ENCODE results near the gene GIGYF1. TPM values are rescaled to one million over a fixed set of nuclear protein-coding genes. Genes with fewer than 3 reads are reported as not detected.

GIGYF1 gene
- total and polyA plus RNA-seq, 5 donors: 26.2 to 39.6 (median 29.5) TPM

DNA sequence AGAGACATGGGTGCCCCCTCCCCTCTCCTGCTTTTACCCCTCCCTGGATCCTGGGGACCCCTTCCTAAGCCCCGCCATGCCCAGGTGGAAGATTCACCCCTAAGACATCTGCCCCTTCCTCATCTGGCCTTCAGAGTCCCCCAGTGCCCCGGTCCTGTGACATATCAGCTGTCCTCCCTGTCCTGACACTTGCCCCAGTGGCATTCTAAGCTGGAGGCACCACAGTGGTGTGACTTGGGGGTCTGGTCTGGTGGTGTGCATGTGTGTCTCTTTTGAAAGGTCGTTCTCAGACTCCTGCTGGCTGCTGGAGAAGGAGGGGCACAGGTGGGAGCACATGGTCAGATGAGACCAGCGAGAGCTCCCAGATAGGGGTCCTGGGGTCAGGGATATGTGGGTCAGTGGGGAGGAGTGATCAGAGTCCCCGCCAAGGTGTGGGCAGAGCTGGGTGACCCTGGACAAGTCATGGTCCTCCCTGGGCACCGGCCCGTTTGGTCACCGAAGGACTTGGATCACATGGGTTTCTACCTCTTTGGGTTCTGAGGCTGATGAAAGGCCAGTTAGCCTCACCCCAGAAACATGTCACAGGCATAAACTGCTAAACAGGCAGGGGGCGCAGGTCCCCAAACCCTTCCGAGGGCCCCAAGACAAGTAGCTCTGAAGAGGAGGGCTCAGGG lies 52.1 kb downstream of the GIGYF1 start:
- H3K27ac ChIP-seq (ENCODE audit: low read length): no peak overlapping the region
- no peak for DNase-seq
- H3K9me3 ChIP-seq (ENCODE audit: control insufficient read depth, low read length): no peaks in the 10 kb centered on the region
- intact Hi-C loops (cut with DNase I): no loop called here
- H3K27me3 ChIP-seq (ENCODE audit: control insufficient read depth, insufficient read depth): no peaks in the 10 kb centered on the region
- 79% methylated on average over 10 of the region's 10 CpGs for WGBS
- ATAC-seq: peak in 1 of 2 donors; percentile 31
- H3K4me1 ChIP-seq (ENCODE audit: control insufficient read depth, insufficient read depth, low read length): no peaks in the 10 kb centered on the region
- H3K4me3 ChIP-seq (ENCODE audit: low read length): no peak overlapping the region

DNA sequence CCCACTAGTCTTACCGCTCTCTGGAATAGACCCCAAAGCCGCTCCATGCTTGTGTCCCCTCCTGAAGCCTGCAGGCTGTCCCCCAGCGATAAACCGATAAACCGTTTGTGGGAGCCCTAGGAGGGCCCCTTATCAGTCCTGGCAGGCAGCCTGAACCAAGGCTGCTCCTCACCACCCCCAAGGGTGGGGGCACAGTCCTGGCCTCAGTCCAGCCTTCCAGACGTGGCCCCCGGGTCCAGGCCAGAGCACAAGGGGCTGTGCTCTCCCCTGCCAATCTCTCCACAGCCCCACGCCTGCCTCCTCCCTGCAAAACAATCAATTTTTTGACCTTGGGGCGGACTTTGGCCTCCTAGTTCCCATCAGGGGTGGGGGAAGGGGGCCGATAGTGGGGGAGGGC lies 52.6 kb downstream of the GIGYF1 start, which contains the start of gene TFR2:
Gene TFR2 (minus strand): TSS at position 90 of the 397 bp plus-strand sequence. CDS start 43 bp downstream, at position 47.
- no peaks in the 10 kb centered on the region for H3K27me3 ChIP-seq (ENCODE audit: control insufficient read depth, insufficient read depth)
- ATAC-seq (no peak), DNase-seq (no peak)
- H3K4me1 ChIP-seq (ENCODE audit: control insufficient read depth, insufficient read depth, low read length): no peaks in the 10 kb centered on the region
- intact Hi-C loops (cut with DNase I): no loop called here
- no peak within 1 kb of the TSS for H3K4me3 ChIP-seq (ENCODE audit: low read length)
- WGBS: 42% methylated on average over 10 of the region's 10 CpGs
- H3K9me3 ChIP-seq (ENCODE audit: control insufficient read depth, low read length): no peaks in the 10 kb centered on the region
- no peak within 1 kb of the TSS for H3K27ac ChIP-seq (ENCODE audit: low read length)

DNA sequence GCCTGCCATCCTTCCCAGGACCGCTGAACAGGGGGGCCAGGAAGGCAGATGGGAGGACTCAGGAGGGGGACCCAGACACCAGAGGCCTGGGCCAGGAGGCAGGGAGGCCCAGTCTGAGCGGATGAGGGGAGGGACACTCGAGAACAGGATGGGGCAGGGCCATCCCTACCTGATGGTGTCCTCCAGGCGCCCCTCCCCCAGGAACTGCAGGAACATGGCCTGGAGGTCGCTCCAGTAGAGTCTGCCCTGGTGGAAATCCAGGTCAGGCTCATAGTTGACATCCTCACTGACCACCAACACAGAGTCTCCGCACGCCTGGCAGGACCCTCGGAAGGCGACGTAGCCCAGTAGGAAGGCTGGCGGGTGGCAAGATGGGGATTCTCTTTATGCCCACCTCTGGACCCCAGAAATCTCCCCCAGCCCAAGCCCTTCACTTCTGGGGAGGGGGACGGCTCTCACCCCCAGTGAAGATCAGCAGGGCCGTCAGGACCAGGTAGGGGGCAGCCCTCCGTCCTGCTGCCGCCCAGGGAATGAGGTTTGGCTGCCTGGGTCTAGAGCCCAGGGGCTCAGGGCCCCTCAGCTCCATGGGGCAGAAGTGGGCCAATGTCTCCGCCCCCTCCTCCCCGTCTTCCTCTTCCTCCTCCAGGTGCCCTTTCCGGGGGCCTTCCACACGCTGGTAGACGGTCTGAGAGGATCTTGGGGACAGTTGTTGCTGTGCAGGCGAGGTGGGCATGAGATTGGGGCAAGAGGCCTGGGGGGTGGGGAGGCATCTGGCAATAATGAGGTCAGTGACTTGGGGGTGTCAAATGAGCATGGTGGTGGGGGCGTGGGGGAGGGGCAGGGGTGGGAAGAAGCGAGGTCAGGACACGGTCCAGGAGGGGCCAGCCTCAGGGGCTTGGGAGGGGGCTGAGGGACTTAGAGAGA lies 53.3 kb downstream of the GIGYF1 start:
- no peak overlapping the region for H3K27ac ChIP-seq (ENCODE audit: low read length)
- ATAC-seq (peak in 1 of 2 donors; percentile 16), DNase-seq (no peak)
- H3K27me3 ChIP-seq (ENCODE audit: control insufficient read depth, insufficient read depth): no peaks in the 10 kb centered on the region
- WGBS: 66% methylated on average over 24 of the region's 24 CpGs
- intact Hi-C loops (cut with DNase I): no loop called here
- no peaks in the 10 kb centered on the region for H3K9me3 ChIP-seq (ENCODE audit: control insufficient read depth, low read length)
- H3K4me1 ChIP-seq (ENCODE audit: control insufficient read depth, insufficient read depth, low read length): no peaks in the 10 kb centered on the region
- H3K4me3 ChIP-seq (ENCODE audit: low read length): no peak overlapping the region

DNA sequence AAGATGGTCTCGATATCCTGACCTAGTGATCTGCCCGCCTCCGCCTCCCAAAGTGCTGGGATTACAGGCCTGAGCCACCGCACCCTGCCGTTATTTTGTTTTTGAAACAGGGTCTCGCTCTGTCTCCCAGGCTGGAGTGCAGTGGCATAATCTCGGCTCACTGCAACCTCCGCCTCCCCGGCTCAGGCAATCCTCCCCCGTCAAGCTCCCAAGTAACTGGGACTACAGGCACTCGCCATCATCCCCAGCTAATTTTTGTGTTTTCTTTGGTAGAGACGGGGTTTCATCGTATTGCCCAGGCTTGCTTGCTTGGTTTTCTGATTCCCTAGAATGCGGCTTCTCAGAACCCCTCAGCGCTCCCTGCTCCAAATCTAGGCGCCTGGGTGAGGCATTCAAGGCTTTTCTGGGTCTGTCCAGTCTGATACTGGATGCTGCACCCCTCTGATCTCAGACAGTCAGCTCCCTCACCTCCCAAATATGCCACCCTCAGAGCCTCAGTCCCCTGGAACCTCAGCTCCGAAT lies 54.0 kb downstream of the GIGYF1 start:
- 71% methylated on average over 17 of the region's 17 CpGs for WGBS
- intact Hi-C loops (cut with DNase I): no loop called here
- ATAC-seq: no peak
- no peak overlapping the region for H3K27ac ChIP-seq (ENCODE audit: low read length)
- no peaks in the 10 kb centered on the region for H3K27me3 ChIP-seq (ENCODE audit: control insufficient read depth, insufficient read depth)
- no peak for DNase-seq
- H3K9me3 ChIP-seq (ENCODE audit: control insufficient read depth, low read length): no peaks in the 10 kb centered on the region
- H3K4me3 ChIP-seq (ENCODE audit: low read length): no peak overlapping the region
- no peaks in the 10 kb centered on the region for H3K4me1 ChIP-seq (ENCODE audit: control insufficient read depth, insufficient read depth, low read length)

DNA sequence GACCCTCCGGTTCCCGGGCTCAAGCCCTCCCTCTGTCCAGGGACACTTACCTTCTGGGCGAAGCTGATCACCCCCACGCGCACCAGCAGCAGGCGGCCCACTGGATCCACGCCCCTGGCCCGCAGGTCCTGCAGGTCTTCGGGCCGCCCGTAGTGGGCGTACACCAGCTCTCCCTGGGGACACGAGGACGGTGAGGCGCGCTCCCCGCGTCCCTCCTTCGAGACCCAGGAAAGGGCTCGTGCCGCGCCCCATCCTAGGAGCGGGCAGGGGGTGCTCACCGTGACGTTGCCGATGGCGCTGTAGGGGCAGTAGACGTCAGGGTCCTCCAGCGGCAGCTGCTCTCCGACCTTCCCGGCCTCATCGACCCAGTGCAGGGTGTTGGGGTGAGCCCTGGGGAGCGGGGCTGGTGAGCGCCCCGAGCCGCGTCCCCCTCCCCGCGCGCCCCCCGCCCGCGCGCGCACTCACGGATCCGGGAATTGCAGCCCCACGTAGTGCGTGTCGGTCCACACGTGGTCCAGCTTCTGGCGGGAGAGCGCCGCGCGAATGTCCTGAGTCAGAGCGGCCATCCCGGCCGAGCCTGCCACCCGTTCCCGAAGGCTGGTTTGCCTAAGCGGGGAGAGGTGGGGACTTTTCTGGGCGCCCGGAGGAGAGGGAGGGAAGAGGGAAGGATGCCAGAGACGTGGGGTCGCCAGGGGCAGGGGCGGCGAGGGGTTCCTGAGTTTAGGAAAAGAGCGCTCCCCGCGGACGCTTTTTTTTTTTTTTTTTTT lies 60.9 kb downstream of the GIGYF1 start:
- 2% methylated on average over 72 of the region's 72 CpGs for WGBS
- Histone ChIP-seq H3K9me3 (ENCODE audit: control insufficient read depth, low read length) (no peaks in the 10 kb centered on the region), H3K4me1 (ENCODE audit: control insufficient read depth, insufficient read depth, low read length) (peaks cover 3% of the 10 kb centered on the region), H3K27me3 (ENCODE audit: control insufficient read depth, insufficient read depth) (no peaks in the 10 kb centered on the region), H3K27ac (ENCODE audit: low read length) (no peak overlapping the region), H3K4me3 (ENCODE audit: low read length) (peak overlapping the region; percentile 34)
- intact Hi-C loops (cut with DNase I): no loop called here
- ATAC-seq (peak; percentile 71 to 72), DNase-seq (peak; percentile 54 to 80 (median 73))

DNA sequence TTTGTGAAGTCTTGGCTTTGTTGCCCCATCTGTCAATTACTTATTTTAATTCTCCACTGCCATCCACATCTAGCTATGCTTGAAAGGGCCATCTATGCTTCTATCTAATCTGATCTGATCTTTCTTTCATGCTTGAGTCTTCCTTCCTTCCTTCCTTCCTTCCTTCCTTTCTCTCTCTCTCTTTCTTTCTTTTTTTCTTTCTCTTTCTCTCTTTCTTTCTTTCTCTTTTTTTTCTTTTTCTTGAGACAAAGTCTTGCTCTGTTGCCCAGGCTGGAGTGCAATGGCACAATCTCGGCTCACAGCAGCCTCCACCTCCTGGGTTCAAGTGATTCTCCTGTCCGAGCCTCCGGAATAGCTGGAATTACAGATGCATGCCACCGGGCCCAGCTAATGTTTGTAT lies 64.0 kb downstream of the GIGYF1 start:
- intact Hi-C loops (cut with DNase I): no loop called here
- ATAC-seq (no peak), DNase-seq (no peak)
- no peaks in the 10 kb centered on the region for H3K27me3 ChIP-seq (ENCODE audit: control insufficient read depth, insufficient read depth)
- no peak overlapping the region for H3K27ac ChIP-seq (ENCODE audit: low read length)
- H3K9me3 ChIP-seq (ENCODE audit: control insufficient read depth, low read length): no peaks in the 10 kb centered on the region
- 91% methylated on average over 4 of the region's 4 CpGs for WGBS
- H3K4me1 ChIP-seq (ENCODE audit: control insufficient read depth, insufficient read depth, low read length): peaks cover 3% of the 10 kb centered on the region
- H3K4me3 ChIP-seq (ENCODE audit: low read length): no peak overlapping the region

Other genes starting within 250 kb of the GIGYF1 start
- gene SPACDR, start 230.0 kb downstream of the GIGYF1 start, total RNA-seq: under 1 TPM in 1 of 4 donors, not detected in 3; 0.44 TPM
- gene SPACDR, start 230.0 kb downstream of the GIGYF1 start, polyA plus RNA-seq: 0.11 TPM
- 10 to 100 TPM; 36.7 to 63.6 (median 48.6) TPM for gene TSC22D4, start 215.0 kb downstream of the GIGYF1 start, total RNA-seq
- gene TSC22D4, start 215.0 kb downstream of the GIGYF1 start, polyA plus RNA-seq: 61.2 TPM
- gene NYAP1, start 210.3 kb downstream of the GIGYF1 start, total RNA-seq: 1 to 10 TPM in 1 of 4 donors, under 1 TPM in 3; 0.39 to 1.1 (median 0.65) TPM
- gene NYAP1, start 210.3 kb downstream of the GIGYF1 start, polyA plus RNA-seq: 0.79 TPM
- gene AGFG2, start 155.0 kb downstream of the GIGYF1 start, total RNA-seq: 10 to 100 TPM; 18.4 to 26.3 (median 23.1) TPM
- 17.3 TPM for gene AGFG2, start 155.0 kb downstream of the GIGYF1 start, polyA plus RNA-seq
- gene SAP25, start 120.3 kb downstream of the GIGYF1 start, total RNA-seq: 1 to 10 TPM in 2 of 4 donors, under 1 TPM in 1, not detected in 1; 0.81 to 1.4 (median 1.3) TPM
- gene SAP25, start 120.3 kb downstream of the GIGYF1 start, polyA plus RNA-seq: 0.79 TPM
- gene LRCH4, start 108.1 kb downstream of the GIGYF1 start, total RNA-seq: 10 to 100 TPM; 29.0 to 36.0 (median 32.4) TPM
- gene LRCH4, start 108.1 kb downstream of the GIGYF1 start, polyA plus RNA-seq: 33.4 TPM
- 1 to 10 TPM in 1 of 4 donors, under 1 TPM in 2, not detected in 1; 0.74 to 1.0 (median 0.76) TPM for gene FBXO24, start 107.9 kb downstream of the GIGYF1 start, total RNA-seq
- gene FBXO24, start 107.9 kb downstream of the GIGYF1 start, polyA plus RNA-seq: 0.27 TPM
- gene PCOLCE, start 91.9 kb downstream of the GIGYF1 start, total RNA-seq: 10 to 100 TPM; 44.0 to 81.7 (median 57.4) TPM
- 41.2 TPM for gene PCOLCE, start 91.9 kb downstream of the GIGYF1 start, polyA plus RNA-seq
- 10 to 100 TPM; 11.1 to 13.7 (median 11.9) TPM for gene MOSPD3, start 81.7 kb downstream of the GIGYF1 start, total RNA-seq
- gene MOSPD3, start 81.7 kb downstream of the GIGYF1 start, polyA plus RNA-seq: 13.8 TPM
- under 1 TPM in 3 of 4 donors, not detected in 1; 0.25 to 0.41 (median 0.26) TPM for gene TFR2, start 52.7 kb downstream of the GIGYF1 start, total RNA-seq
- 0.14 TPM for gene TFR2, start 52.7 kb downstream of the GIGYF1 start, polyA plus RNA-seq
- gene ACTL6B, start 37.8 kb downstream of the GIGYF1 start, total RNA-seq: not detected
- not detected for gene ACTL6B, start 37.8 kb downstream of the GIGYF1 start, polyA plus RNA-seq
- 100 to 1,000 TPM; 128 to 160 (median 132) TPM for gene GNB2, start 20.5 kb downstream of the GIGYF1 start, total RNA-seq
- 115 TPM for gene GNB2, start 20.5 kb downstream of the GIGYF1 start, polyA plus RNA-seq
- 10 to 100 TPM; 21.4 to 26.4 (median 24.2) TPM for gene POP7, start 11.9 kb upstream of the GIGYF1 start, total RNA-seq
- gene POP7, start 11.9 kb upstream of the GIGYF1 start, polyA plus RNA-seq: 37.2 TPM
- not detected for gene EPO, start 26.2 kb upstream of the GIGYF1 start, total RNA-seq
- gene EPO, start 26.2 kb upstream of the GIGYF1 start, polyA plus RNA-seq: not detected
- gene ZAN, start 39.3 kb upstream of the GIGYF1 start, total RNA-seq: not detected
- not detected for gene ZAN, start 39.3 kb upstream of the GIGYF1 start, polyA plus RNA-seq
- 10 to 100 TPM; 28.0 to 51.4 (median 33.6) TPM for gene EPHB4, start 133.3 kb upstream of the GIGYF1 start, total RNA-seq
- 14.4 TPM for gene EPHB4, start 133.3 kb upstream of the GIGYF1 start, polyA plus RNA-seq
- 10 to 100 TPM in 3 of 4 donors, 1 to 10 TPM in 1; 9.3 to 16.9 (median 12.6) TPM for gene SLC12A9, start 158.5 kb upstream of the GIGYF1 start, total RNA-seq
- 6.4 TPM for gene SLC12A9, start 158.5 kb upstream of the GIGYF1 start, polyA plus RNA-seq
- 10 to 100 TPM; 34.1 to 49.6 (median 46.9) TPM for gene TRIP6, start 173.1 kb upstream of the GIGYF1 start, total RNA-seq
- 31.4 TPM for gene TRIP6, start 173.1 kb upstream of the GIGYF1 start, polyA plus RNA-seq
- 10 to 100 TPM; 79.1 to 88.0 (median 82.2) TPM for gene SRRT, start 180.9 kb upstream of the GIGYF1 start, total RNA-seq
- 45.8 TPM for gene SRRT, start 180.9 kb upstream of the GIGYF1 start, polyA plus RNA-seq
- 1 to 10 TPM; 2.5 to 3.5 (median 3.0) TPM for gene UFSP1, start 195.5 kb upstream of the GIGYF1 start, total RNA-seq
- gene UFSP1, start 195.5 kb upstream of the GIGYF1 start, polyA plus RNA-seq: 3.6 TPM
- 10 to 100 TPM; 13.7 to 32.5 (median 22.7) TPM for gene ACHE, start 201.6 kb upstream of the GIGYF1 start, total RNA-seq
- gene ACHE, start 201.6 kb upstream of the GIGYF1 start, polyA plus RNA-seq: 11.3 TPM

Data from right cardiac atrium (tissue), 5 donors.